HG03378 (cell line): Measurements from ENCODE around the gene COQ8B.
A peak's percentile ranks its signal among the peaks of the same experiment; 100 is the strongest.
"Not testable (repeated sequence)": the region's sequence is repeated elsewhere in the genome, so short reads cannot be mapped to it uniquely, and the experiment has no call there.

Source experiments
- ATAC-seq: cut with Tn5 transposase; IDR thresholded peaks from one replicate; pipeline ENCODE4 v1.9.1; 2021; ENCODE audit warnings: mild to moderate bottlenecking, moderate library complexity; ENCODE audit not compliant: unreplicated experiment

COQ8B gene

DNA sequence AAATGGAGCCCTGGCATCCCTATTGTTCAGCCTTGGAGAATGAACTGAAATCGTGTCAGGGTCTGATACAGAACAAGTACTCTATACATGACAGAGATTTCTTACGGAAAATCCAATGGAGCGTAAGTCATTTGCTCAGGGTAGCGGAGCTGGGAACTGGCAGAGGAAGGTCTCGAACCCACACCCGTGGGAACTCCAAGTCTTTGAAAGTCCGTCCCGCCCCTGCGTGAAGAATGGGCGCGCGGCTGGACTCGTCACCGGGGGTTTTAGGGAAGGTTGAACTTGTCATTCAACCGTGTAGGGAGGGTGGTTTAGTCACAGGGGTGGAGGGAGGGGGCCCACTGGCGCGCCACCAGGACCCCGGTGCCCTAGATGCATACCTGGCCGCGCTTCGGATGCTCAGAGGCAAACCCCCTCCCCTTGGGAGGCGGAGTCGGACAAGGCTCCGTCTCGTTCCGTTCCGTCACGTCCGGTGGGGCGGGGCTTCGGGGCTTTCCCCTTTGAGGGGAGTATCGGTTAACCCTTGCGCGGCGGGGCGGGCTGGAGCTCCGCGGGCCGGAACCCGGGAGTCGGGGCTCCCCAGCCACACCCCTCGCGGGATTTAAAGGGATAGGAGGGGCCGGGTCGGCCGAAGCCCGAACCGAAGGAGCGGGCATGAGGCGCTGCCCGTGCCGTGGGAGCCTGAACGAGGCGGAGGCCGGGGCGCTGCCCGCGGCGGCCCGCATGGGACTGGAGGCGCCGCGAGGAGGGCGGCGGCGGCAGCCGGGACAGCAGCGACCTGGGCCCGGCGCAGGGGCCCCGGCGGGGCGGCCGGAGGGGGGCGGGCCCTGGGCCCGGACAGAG, at the start of gene COQ8B, which contains the start of gene ITPKC:
Gene COQ8B, minus strand, starts transcription at position 405 of the 843 bp plus-strand sequence. CDS start 2,254 bp downstream, outside the sequence.
Gene ITPKC, plus strand, starts transcription at position 631 of the 843 bp plus-strand sequence. Its CDS starts 24 bp downstream, at position 655.
- peak; percentile 64 for ATAC-seq

DNA sequence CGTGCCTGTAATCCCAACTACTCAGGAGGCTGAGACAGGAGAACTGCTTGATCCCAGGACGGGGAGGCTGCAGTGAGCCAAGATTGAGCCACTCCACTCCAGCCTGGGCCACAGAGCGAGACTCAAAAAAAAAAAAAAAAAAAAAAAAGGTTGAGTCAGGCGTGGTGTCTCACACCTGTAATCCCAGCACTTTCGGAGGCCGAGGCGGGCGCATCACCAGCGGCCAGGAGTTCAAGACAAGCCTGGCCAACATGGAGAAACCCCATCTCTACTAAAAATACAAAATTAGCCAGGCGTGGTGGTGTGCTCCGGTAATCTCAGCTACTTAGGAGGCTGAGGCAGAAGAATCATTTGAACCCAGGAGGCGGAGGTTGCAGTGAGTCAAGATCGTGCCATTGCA, 49.7 kb upstream of the COQ8B start:
- not testable (repeated sequence) for ATAC-seq

DNA sequence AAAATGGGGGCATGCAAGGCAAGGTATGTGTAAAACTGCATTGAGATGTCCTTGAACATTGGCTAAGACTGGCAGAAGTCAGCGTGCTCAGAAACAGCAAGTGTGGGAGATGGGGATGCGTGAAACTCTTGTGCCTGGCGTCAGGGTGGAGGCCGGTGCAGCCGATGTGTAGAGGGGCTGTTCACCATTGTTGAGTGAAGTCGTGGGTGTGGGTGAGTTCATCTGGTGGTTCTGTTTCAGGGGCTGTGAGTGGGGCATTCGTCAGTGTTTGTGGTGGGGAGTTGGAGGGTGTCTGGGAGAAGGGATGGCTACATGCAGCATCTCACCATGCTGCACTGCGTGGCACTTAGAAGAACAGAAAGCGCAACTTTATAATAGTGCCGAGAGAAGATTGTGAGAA, 47.3 kb upstream of the COQ8B start:
- no peak for ATAC-seq

DNA sequence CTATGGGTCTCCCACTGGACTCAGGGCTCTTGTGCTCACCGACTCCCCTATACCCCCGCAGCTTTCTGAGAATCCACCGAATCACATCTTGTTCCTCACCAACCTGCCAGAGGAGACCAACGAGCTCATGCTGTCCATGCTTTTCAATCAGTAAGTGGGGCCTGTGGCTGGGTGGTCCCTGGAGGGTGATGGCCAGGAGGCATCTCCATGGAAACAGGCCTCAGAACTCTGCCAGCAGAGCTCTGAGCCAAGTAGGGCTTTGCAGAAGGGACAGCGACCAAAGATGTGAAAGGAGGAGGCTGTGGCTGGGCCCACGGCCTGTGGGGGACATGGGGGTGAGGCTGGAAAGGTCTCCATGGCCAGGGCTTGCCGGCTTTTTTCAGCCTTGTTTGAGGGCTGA, 46.8 kb upstream of the COQ8B start:
- no peak for ATAC-seq

DNA sequence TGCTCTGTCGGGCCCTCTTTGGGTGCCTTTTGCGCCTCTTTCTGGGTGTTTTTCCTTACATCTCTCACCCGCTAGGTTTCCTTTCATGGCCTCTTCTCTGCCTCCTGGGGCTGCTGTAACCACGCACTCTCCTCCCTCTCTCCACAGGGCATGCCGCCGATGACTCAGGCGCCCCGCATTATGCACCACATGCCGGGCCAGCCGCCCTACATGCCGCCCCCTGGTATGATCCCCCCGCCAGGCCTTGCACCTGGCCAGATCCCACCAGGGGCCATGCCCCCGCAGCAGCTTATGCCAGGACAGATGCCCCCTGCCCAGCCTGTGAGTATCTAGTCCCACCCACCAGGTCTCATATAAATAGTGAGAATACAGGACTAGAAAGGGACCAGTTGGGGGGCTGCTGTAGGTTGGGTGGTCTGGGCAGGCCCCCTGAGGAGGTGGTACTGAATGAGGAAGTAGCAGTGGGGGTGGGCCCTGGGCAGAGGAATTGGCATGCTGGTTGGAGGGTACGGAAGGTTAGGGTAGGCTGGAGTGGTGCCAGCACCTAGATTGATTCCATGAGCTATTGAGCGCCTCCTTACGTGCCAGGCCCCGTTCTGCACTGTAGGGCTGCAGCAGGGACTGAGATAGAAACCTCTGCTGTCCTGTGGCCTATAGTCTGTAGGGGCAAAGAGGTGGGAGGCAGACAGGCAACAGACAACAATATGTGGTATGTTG, 46.2 kb upstream of the COQ8B start:
- no peak for ATAC-seq

DNA sequence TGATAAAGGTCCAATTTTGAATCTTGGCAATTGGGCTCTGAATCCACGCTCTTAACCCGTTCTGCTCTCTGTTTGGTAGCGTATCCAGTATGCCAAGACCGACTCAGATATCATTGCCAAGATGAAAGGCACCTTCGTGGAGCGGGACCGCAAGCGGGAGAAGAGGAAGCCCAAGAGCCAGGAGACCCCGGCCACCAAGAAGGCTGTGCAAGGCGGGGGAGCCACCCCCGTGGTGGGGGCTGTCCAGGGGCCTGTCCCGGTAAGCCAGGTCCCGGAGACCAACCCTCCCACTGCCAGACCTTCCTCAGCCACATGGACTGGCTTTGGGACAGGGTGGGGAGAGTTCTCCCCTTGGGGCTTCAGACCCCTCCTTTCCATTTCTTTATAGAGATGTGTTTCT, 42.7 kb upstream of the COQ8B start:
- ATAC-seq = no peak

DNA sequence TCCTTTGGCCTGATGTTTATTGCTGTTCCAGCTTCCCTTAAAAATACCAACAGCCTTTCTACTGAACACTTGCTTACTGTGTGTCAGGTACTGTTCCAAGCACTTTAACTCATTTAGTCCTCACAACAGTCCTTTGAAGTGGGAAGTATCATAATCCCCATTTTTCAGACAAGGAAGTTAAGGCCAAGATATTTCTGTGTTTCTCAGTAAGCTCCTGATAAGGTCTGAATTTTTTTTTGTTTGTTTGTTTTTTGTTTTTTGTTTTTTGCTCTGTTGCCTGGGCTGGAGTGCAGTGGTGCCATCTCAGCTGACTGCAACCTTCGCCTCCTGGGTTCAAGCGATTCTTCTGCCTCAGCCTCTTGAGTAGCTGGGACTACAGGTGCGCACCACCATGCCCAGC, 41.8 kb upstream of the COQ8B start:
- ATAC-seq = no peak

DNA sequence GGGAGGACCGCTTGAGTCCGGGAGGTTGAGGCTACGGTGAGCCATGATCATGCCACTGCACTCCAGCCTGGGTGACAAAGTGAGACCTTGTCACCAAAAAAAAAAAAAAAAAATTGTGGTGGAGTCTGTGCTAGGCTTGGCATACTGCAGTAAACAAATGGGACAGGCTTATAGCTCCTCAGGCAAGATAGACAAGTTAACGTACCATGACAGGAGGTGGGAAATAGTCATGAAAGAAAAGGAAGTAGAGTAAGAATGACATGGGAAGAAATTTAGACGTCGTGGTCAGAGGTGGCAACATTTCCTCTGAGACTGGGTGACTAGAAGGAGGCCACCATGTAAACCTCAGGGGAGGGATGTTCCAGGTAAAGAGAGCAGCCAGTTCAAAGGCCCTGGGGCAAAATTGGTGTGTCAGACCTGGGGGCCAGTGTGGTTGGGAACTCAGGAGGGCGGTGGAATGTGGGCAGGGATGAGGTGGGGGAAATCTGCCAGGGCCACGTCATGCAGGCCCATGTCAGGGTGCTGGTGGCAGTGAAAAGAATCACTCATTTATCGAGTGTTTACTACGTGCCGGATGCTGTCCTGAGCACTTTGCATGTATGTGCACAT, 39.9 kb upstream of the COQ8B start:
- no peak for ATAC-seq

DNA sequence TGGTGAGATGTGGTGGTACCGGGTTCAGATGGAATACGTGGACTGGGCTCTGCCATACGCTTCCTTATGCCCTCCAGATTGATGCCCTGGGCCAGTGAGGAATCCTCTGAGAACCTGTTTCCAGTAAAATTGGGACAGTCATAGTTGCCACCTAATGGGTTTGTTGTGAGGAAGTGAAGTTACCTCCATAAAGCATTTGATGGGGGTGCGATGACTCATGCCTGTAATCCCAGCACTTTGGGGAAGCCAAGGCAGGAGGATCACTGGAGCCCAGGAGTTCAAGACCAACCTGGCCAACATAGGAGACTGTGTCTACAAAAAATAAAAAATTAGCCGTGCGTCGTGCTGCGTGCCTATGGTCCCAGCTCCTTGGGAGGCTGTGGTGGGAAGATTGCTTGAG, 39.1 kb upstream of the COQ8B start:
- no peak for ATAC-seq

DNA sequence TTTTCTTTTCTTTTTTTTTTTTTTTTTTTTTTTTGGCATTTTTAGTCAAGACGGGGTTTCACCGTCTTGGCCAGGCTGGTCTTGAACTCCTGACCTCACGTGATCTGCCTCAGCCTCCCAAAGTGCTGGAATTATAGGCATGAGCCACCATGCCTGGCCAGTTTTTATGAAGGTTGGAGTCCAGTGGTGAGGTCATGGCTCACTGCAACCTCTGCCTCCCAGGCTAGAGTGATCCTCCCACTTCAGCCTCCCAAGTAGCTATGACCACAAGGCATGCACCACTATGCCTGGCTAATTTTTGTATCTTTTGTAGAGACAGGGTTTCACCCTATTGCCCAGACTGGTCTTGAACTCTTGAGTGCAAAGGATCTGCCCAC, 38.5 kb upstream of the COQ8B start:
- no peak for ATAC-seq

DNA sequence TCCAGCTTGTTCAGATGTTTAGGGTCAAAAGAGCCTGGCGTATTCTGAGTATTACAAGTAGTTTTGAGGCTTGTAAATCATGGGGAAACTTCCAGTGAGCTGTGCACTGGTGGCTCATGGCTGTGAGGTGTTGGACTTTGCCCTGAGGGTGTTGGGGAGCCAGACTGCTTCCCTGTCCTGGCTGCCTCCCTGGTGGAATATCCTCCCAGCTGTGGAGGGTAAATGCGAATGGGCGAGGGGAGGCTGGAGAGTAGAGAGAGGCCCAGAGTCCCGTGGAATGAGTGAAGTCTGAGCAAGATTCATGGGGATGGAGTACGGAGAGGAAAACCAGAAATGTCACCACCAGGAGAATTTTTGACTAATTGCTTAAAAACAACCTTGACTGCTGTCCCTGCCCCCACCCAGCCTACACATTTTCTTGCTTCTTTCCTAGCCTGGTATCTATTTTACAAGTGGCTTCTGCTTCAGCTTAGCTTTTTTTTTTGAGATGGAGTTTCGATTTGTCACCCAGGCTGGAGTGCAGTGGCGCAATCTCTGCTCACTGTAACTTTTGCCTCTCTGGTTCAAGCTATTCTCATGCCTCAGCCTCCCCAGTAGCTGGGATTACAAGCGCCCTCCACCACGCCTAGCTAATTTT, 38.0 kb upstream of the COQ8B start:
- no peak for ATAC-seq

DNA sequence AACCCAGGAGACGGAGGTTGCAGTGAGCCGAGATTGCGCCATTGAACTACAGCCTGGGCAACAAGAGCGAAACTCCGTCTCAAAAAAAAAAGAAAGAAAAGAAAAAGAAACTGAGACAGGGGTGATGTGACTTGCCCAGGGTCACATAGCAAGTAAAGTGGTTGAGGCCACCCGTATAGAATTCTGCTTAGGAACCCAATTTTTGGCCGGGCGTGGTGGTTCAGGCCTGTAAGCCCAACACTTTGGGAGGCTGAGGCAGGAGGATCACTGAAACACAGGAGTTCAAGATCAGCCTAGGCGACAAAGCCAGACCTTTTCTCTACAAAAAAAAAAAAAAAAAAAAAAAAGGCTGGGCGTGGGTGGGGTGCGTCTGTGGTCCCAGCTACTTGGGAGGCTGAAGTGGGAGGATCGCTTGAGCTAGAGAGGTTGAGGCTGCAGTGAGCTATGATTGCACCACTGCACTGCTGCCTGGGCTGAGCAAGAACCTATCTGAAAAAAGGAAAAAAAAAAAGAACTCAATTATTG, 35.6 kb upstream of the COQ8B start:
- no peak for ATAC-seq

DNA sequence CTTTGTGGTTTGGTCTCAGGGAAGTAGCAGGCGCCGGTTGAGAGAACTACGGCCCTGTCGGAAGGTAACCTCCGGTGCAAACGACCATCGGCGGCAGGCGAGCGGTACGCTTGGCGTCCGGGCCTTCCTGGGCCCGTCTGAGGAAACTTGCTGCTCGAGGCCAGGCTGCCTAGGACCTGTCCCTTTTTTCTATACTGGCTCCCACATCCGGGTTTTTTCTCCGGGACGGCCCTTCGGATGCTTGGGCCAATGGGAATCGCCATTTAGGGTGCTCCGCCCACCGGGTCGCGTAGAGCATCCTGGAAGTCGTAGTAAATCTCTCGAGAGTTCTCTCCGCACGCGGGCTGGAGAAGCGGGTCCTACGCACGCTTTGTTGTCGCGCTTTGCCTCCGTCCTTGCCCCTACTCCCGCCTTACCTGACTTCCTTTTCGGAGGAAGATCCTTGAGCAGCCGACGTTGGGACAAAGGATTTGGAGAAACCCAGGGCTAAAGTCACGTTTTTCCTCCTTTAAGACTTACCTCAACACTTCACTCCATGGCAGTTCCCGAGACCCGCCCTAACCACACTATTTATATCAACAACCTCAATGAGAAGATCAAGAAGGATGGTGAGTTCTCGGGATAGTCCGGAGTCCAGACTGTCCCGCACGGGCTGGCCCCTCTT, 34.3 kb upstream of the COQ8B start, which contains the start of gene SNRPA:
Gene SNRPA, plus strand, starts transcription at position 330 of the 664 bp plus-strand sequence. Its CDS starts 206 bp downstream, at position 536.
- peak; percentile 52 for ATAC-seq

DNA sequence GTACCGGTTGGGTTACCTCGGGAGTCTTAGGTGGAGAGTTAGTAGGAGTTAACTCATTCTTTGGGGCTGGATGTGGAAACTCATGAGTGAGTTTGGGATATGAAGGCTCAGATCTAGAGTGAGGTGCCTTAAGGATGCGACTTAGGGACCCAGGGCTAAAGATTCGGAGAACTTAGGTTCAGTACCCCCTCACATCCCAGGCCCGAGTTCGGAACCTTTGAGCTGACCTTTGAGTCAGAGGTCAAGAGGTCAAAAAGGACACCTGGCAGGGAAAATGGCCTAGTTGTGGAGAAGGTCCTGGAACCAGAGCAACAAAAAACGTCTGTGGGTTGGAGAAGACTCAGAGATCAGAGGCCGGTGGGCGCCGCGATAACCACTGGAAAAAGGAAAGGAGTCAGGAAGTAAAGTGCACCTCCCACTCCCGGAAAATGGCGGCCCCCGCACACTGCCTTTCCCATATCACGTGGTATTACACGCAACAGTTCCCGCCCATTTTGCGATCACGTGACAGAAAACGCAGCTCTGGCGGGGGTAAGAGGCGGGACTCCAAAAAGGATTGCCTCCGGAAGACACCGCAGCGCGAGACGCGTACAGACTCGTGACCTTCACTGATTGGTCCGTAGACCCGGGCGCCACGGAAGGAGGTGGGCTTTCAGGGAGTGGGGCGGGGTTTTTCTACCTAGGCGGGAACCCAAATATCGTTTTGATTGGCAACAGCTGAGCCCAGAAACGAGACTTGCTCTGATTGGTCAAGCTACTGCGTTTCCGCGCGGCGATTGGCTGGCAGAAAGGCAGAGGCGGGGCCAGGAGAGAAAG, 33.6 kb upstream of the COQ8B start, which contains the start of gene ACTMAP:
Gene ACTMAP, minus strand, starts transcription at position 420 of the 816 bp plus-strand sequence. CDS start 674 bp downstream, outside the sequence.
- ATAC-seq = peak; percentile 77

DNA sequence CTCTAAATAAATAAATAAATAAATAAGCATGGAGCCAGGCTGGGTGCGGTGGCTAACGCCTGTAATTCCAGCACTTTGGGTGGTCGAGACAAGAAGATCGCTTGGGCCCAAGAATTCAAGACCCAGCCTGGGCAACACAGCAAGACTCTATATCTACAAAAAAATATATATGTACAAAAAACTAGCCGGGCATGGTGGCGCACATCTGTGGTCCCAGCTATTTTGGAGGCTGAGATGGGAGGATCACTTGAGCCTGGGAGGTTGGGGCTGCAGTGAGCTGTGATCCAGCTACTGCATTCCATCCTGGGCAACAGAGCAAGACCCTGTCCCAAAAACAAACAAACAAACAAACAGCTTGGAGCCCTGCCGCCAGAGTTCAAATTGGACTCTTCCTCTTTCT, 30.9 kb upstream of the COQ8B start:
- ATAC-seq = no peak

DNA sequence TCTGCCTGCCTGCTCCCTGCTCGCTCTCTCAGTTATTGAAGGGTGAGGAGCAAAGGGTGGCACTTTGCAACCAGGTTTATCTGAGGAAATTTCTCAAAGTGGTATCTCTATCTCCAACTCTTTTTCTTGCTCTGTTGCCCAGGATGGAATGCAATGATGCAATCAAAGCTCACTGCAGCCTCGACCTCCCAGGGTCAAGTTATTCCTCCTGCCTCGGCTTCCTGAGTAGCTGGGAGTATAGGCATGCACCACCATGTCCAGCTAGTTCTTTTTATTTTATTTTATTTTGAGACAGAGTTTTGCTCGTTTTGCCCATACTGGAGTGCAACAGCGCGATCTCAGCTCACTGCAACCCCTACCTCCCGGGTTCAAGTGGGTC, 28.7 kb upstream of the COQ8B start:
- ATAC-seq = no peak

DNA sequence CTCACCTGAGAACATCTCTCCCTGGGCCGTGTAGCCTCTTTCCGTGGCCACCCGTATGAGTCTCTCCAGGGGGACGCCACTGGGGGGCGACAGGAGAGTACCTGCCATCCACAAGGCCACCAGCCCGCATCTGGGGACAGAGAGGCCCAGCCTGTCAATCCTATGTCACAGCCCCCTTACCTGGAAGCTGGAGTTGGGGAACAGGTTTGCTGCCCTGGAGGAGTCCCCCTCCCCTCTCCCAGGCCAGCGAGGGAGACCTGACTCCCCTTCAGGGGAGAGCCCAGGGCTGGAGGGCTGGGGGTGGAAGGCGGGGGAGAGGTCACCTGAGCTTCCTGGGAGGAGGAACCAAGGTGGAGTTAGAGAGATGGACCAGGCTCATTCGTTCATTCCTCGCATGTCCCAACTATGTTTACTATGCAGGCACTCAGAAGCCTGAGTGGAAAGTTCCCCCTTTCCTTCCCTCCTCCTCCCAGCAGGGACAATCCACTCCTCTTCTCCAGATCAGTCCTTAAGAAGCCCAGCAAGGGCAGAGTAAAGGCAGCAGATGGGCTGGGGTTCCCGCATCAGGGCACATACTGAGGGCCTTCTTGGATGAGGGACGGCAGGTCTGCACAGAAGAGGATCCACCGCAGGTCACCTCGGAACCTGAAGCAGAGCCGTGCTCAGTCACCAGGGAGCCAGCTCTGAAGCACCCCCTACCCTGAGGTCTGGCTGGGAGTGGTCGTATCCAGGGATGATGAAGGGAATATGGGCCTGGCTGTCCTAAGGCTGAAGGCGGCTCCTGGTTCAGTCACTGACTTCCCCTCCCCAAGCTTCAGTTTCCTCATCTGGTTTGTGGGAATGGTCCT, 28.1 kb upstream of the COQ8B start:
- ATAC-seq = no peak

DNA sequence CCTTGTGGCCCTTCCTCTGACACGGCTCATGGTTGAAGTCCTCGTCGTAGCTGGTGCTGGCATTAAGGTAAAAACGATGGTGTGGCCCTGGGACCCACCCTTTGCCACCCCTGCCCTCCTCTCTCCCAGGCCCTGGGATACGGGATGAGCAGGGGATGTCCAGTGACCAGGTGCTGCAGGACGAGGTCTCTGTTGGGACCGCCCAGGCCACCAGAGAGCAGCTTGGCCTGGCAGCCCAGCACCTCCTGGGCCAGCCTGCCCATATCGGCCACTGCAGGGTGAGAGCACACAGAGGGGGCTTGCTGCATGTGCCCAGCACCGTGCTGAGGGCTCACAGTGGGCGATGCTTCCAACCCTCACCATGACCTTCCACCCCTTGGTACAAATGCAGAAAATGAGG, 27.2 kb upstream of the COQ8B start:
- ATAC-seq = no peak
